GM12865 (cell line): ENCODE measurements around the gene TLE3.

ENCODE experiments used
- DNase-seq: peaks from one replicate; pipeline ENCODE4 v3.0.0; 2010; ENCODE audit warnings: low read depth
- H3K4me3 ChIP-seq: 2 replicates; pipeline ENCODE4 v1.5.1; 2011; ENCODE audit warnings: mild to moderate bottlenecking, low read depth, low read length, control low read depth
- CTCF ChIP-seq: IDR thresholded peaks from 2 replicates; pipeline ENCODE4 v1.5.1; 2011; ENCODE audit warnings: low read length, control low read depth, low read depth, inconsistent platforms; ENCODE audit not compliant: insufficient read depth; ENCODE audit errors: missing control alignments

TLE3 gene

GRCh38 chr15:70133296-70133695, 35.6 kb upstream of the TLE3 start:
- DNase-seq = no peak
- no peak for TF ChIP-seq CTCF
- no peak overlapping the region for H3K4me3 ChIP-seq

- DNase-seq = no peak
- no peak overlapping the region for H3K4me3 ChIP-seq
- TF ChIP-seq CTCF = no peak
Measured at GRCh38 chr15:70132571-70132970, 34.9 kb upstream of the TLE3 start.

- no peak overlapping the region for H3K4me3 ChIP-seq
- no peak for TF ChIP-seq CTCF
- DNase-seq = no peak
Measured at GRCh38 chr15:70132139-70132538, 34.4 kb upstream of the TLE3 start.

GRCh38 chr15:70128414-70129140, 30.9 kb upstream of the TLE3 start:
- no peak overlapping the region for H3K4me3 ChIP-seq
- TF ChIP-seq CTCF = no peak
- peak; percentile 42 for DNase-seq

- no peak for TF ChIP-seq CTCF
- no peak overlapping the region for H3K4me3 ChIP-seq
- no peak for DNase-seq
Measured at GRCh38 chr15:70127770-70128413, 30.2 kb upstream of the TLE3 start.

GRCh38 chr15:70127288-70127746, 29.6 kb upstream of the TLE3 start:
- no peak overlapping the region for H3K4me3 ChIP-seq
- TF ChIP-seq CTCF = no peak
- DNase-seq = peak; percentile 54
